ENCODE measurements around the gene IRAK2.

IRAK2 gene

GRCh38 chr3:10285272-10286132 lies 120.8 kb downstream of the IRAK2 start:
- DNase-seq = peak in 1 of 2 donors; percentile 60

- DNase-seq = no peak
Observed at GRCh38 chr3:10286133-10286524, 121.4 kb downstream of the IRAK2 start.

GRCh38 chr3:10286596-10287295 lies 122.0 kb downstream of the IRAK2 start:
- DNase-seq = peak in 1 of 2 donors; percentile 21

GRCh38 chr3:10287936-10288574 lies 123.3 kb downstream of the IRAK2 start:
- DNase-seq = no peak

GRCh38 chr3:10288575-10288960 lies 123.8 kb downstream of the IRAK2 start:
- DNase-seq = no peak

GRCh38 chr3:10289077-10289476 lies 124.4 kb downstream of the IRAK2 start:
- DNase-seq = no peak

GRCh38 chr3:10289787-10290355 lies 125.2 kb downstream of the IRAK2 start:
- DNase-seq = no peak

- no peak for DNase-seq
Observed at GRCh38 chr3:10290481-10291176, 125.9 kb downstream of the IRAK2 start.

- no peak for DNase-seq
Observed at GRCh38 chr3:10291641-10292040, 126.9 kb downstream of the IRAK2 start.

GRCh38 chr3:10292505-10293419 lies 128.0 kb downstream of the IRAK2 start, which contains the start of gene GHRL:
Gene GHRL (minus strand): TSS chr3:10292947. CDS start chr3:10290180, 2,767 bp downstream.
- peak; percentile 64 to 67 for DNase-seq
